ENCODE results near the gene TBC1D4.

DNA sequence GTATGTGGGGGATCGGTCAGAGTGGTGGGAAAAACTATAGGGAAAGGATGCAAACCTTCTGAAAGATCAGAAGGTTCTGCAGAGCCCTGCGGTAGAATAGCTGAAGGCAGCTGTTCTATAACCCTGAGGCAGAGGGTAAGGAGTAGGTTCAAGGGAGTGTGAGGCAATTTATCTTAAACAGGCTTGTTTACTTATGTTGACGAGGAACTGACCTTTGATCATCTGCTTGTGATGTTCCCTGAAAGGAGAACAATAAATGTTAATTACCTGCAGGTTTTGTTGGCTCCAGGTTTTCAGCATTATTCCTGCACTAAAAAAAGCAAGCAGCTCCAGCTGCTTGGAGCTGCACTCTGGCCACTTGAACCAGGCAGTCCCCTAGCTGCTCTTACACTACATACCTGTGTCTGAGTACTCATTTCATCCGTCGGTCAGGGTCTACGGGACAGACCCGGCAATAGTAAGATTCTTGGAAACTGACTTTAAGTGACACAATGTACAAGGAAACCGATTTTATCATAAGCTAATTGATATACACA lies 202.1 kb downstream of the TBC1D4 start:
- TF ChIP-seq SIN3A (IDR thresholded peaks at IDR 0.05; ENCODE audit: borderline replicate concordance, insufficient read depth, low read depth, low read length) = no peak
- TF ChIP-seq, protein P1, sequence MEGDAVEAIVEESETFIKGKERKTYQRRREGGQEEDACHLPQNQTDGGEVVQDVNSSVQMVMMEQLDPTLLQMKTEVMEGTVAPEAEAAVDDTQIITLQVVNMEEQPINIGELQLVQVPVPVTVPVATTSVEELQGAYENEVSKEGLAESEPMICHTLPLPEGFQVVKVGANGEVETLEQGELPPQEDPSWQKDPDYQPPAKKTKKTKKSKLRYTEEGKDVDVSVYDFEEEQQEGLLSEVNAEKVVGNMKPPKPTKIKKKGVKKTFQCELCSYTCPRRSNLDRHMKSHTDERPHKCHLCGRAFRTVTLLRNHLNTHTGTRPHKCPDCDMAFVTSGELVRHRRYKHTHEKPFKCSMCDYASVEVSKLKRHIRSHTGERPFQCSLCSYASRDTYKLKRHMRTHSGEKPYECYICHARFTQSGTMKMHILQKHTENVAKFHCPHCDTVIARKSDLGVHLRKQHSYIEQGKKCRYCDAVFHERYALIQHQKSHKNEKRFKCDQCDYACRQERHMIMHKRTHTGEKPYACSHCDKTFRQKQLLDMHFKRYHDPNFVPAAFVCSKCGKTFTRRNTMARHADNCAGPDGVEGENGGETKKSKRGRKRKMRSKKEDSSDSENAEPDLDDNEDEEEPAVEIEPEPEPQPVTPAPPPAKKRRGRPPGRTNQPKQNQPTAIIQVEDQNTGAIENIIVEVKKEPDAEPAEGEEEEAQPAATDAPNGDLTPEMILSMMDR (IDR thresholded peaks at IDR 0.05) = no peak

Measured in Panc1 (cell line).